ENCODE data around the gene POLR1C.
"Not testable (repeated sequence)": the region's sequence is repeated elsewhere in the genome, so short reads cannot be mapped to it uniquely, and the experiment has no call there.

POLR1C gene

DNA sequence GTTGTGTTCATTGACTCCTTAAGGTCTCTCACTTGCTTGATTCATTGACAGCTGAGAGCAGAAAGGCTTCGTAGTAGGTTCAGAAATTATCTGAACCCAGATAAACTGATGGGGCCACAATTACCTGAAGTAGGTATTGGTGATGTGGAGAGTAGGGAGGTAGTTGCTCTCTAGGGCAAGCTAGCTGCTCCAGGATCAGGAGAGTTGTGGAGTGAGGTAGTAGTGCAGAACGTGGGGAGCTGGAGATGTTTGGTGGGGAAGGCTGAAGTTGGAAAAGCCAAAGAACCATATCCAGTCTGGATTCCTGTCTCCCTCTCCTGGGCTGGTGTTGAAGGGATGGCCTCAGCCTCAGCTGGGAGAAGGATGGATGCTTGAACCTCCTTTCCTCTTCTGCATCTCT lies 23.7 kb upstream of the POLR1C start:
- no peak for DNase-seq (ENCODE audit: low read depth in 3 of 3)

DNA sequence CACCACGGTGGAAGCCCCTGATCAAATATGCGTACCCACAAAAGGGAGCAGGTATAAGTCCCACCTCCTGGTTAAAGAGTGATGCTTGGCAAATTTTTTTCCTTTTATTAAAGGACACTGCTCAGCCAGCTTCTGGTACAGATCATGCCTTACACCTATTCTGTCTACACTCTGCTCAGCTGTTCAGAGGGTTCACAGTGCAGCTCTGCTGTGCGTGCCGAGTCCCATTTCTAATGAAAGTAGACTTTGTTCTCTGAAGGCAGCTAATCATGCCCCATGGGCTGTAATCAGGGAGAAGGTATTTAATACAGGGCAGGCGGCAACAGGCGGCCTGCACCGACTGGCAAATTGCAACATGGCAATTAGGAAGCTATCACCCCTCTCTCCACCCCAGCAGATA lies 23.1 kb upstream of the POLR1C start:
- no peak for DNase-seq (ENCODE audit: low read depth in 3 of 3)

DNA sequence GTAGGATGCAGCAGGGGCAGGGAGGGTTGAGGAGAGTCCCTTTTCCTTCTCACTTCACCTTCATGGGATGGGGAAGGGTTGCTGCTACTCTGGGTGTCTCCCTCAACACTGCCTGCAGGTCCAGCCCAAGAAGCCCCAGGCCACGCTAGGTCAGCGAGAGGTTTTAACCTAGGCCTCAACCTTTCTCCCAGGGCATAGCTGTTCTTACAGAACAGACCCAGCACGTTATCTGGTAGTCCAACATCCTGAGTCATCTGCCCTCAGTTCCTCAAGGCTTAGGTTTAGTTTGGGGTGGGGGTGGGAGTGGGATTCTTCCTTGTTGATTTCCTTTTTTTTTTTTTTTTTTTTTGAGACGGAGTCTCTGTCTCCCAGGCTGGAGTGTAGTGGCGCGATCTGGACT lies 22.6 kb upstream of the POLR1C start:
- no peak for DNase-seq (ENCODE audit: low read depth in 3 of 3)

DNA sequence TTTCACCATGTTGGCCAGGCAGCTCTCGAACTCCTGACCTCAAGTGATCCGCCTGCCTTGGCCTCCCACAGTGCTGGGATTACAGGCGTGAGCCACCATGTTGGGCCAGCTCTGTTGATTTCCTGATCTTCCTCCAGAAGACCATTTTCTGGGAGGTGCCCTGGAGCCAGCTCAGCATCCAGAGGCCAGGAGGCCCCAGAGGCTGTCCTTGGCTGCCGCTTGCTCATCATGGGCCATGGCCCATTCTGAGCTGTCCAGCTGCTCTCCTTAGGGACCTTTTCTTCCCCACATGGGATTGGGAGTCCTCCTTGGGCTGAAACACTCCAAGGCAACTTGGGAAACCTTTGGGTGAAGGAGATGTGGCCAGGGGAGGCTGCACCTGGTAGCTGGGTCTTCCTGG lies 22.1 kb upstream of the POLR1C start:
- no peak for DNase-seq (ENCODE audit: low read depth in 3 of 3)

DNA sequence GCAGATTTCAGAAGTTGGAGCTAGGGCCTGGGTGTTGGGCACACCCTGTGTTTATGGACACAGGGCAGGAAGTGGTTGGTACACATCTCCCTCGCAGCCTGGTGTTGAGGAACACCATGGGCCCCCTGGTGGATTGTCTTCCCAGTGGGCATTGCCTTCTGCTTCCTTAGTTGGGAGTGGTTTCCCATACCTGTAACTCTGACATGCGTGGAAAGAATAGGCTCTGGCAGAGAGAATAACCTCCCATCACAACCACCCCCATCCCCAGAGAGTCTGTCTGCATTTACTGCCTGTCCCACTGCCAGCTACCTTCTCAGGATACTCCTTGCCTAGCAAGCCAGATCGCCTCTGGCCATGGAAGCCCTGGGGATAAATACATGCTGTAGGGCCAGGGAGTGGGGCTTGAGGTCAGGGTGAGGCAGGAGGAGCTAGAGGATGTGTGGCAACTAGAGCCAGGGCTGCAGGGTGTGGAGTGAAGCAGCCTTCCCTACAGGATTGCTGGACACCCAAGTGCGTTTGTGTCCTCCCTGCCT lies 21.4 kb upstream of the POLR1C start:
- DNase-seq (ENCODE audit: low read depth in 3 of 3), result no peak

DNA sequence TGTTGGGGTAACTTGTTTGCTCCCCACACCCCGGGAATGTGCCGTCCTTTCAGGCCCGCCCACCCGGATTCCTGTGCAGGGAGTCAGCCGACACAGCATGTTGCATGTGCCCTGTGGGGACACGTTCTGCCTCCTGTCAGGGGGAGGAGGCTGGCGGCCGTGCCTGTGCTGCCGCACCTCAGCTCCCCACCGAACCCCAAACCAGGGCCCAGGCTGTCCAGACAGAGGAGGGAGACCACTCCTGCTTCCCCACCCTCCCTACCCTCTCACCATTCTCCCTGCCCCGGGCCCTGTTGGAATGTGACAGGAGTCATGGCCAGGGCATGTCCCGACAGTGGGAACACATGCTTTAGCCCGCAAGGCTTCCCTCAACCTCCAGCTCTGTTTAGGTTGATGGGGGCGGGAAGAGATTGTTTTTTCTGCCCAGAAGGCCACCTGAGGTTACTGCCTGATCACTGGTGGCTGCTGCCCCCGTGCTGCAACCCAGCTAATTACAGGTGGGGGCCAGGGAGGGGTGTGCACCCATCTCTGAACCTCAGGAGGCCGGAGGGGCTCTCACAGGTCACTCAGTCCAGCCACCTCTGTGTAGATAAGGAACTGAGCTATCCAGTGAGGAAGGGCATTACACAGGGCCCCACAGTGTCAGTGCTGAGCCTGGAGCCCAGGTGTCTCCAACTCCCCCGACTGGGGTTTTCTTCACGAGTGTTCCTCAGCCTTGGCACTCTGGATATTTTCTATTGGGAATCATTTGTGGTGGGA lies 20.3 kb upstream of the POLR1C start:
- no peak for DNase-seq (ENCODE audit: low read depth in 3 of 3)

DNA sequence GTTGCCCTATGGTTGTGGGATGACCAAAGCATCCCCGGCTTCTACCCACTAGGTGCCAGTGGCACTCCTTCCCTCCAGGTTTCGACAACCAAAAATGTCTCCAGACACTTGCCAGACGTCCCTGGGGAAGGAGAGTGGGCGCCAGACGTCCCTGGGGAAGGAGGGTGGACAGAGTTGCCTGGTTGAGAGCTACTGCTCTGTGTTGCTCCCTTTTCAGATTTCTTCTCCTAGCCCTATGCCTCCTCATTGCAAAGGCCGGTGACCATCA lies 19.8 kb upstream of the POLR1C start:
- DNase-seq (ENCODE audit: low read depth in 3 of 3), result no peak

DNA sequence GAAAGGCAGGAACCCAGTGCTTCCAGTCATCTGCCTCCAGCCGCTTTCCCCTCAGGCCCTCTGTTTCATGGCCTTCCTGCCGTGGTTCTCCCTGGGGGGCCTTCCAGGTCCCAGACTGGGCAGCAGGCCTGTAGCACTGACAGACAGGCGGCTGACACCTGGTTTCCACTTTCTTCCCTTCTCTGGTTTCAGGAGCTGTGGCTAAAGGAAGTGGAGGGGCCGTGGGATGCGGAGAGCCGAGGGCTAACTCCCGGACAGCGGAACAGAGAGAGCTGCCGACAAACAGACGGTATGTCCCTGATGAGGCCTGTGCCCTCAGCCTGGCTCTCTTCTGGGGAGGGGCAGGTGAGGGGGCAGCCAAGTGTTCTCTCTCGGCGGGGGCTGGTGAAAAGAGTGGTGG lies 19.2 kb upstream of the POLR1C start:
- DNase-seq (ENCODE audit: low read depth in 3 of 3), result no peak

DNA sequence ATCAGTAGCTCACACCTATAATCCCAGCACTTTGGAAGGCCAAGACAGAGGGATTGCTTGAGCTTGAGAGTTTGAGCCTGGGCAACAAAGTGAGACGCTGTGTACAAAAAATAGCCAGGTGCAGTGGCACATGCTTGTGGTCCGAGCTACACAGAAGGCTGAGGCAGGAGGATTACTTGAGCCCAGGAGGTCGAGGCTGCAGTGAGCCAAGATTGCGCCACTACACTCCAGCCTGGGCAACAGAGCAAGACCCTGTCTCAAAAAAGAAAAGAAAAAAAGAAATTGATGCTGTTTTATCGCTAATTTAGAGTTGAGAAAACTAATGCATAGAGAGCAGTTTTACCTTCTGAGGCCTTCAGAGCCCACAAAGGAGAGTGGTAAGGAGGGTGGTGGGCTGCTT lies 18.6 kb upstream of the POLR1C start:
- DNase-seq (ENCODE audit: low read depth in 3 of 3), result not testable (repeated sequence)

DNA sequence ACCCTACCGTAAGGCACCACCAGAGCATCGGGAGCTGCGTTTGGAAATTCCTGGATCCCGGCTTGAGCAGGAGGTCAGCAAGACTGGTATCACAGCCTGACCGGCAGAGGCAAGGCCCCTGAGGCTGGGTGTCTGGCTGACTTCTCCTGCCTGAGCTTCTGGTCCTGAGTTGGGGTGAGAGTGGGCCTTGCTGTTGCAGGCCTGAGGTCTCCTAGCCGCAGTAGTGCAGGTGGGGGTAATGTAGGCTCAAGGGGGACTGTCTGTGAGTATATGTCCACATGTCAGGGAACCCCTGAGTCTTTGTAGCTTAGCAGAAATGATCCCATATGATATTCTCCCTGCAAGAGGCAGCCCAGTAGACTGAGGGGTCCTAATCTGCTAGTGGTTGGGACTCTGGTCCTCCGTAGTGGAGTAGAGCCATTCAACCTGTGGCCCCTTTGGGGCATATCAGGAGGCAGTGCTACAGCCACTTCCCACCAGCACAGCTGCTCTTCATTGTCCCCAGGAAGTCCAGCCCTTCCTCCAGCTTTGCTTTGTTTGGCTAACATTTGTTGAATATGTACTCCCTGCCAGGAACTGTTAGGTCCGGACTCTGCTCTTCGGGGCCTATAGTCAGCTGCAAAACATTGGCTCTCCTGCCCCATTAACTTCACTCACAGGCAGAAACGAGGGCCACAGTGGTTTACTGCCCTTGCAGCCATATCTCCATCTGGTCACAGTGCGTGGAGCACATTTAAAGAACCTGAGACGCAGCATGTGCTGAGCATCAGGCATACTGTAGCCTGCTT lies 17.7 kb upstream of the POLR1C start:
- no peak for DNase-seq (ENCODE audit: low read depth in 3 of 3)

DNA sequence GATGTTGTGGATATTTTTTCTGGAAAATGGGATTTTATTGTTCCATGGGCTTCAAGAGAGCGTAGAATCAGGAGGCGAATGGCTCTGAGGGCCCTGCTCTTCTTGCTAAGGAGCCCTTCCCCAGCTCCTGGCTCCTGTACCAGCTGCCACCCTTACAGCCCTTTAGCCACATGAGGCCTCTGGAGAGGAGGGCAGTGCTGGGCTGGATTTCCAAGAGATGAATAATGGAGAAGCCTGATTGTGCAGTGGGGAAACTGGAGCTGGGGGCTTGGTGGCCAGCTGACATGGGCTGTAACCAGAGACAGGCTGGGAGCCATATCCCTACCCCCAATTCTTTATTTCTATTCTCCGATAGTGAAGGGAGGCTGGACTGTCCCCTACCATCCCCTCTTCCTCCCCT lies 16.0 kb upstream of the POLR1C start:
- DNase-seq (ENCODE audit: low read depth in 3 of 3), result no peak

DNA sequence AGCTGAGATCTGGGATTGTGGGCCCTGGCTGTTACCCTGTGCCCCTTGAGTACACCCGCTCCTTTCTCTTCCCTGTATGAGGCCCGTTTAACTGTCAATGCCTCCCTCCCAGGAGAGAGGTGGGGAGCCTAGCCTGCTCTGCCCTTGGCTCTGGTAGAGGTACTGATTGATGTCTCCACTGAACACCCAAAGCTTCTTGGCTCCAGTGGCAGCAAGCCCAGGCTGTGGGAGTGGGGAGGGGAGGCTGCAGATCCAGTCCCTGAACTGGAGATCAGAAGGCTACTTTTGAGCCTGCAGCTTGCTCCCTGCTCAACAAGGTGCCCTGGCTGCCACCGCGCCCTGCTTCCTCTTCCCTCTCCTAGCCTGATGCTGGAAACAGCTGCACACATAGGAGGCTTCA lies 14.2 kb upstream of the POLR1C start:
- DNase-seq (ENCODE audit: low read depth in 3 of 3), result no peak

DNA sequence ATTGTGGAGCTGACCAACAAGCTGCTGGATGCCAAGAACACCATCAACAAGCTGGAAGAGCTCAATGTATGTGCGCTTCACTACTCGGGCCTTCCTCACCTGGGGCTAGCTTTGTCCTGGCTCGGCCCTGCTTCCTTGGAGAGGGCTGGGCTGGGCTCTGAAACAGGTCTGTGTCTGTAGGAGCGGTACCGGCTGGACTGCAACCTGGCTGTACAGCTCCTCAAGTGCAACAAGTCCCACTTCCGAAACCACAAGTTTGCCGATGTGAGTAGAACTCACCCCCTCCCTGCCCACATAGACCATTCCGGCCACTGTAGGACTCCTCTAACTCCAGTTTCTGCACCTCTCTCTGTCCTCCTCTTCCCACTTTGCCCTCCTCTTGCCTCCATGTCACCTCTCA lies 13.4 kb upstream of the POLR1C start:
- DNase-seq (ENCODE audit: low read depth in 3 of 3), result no peak

DNA sequence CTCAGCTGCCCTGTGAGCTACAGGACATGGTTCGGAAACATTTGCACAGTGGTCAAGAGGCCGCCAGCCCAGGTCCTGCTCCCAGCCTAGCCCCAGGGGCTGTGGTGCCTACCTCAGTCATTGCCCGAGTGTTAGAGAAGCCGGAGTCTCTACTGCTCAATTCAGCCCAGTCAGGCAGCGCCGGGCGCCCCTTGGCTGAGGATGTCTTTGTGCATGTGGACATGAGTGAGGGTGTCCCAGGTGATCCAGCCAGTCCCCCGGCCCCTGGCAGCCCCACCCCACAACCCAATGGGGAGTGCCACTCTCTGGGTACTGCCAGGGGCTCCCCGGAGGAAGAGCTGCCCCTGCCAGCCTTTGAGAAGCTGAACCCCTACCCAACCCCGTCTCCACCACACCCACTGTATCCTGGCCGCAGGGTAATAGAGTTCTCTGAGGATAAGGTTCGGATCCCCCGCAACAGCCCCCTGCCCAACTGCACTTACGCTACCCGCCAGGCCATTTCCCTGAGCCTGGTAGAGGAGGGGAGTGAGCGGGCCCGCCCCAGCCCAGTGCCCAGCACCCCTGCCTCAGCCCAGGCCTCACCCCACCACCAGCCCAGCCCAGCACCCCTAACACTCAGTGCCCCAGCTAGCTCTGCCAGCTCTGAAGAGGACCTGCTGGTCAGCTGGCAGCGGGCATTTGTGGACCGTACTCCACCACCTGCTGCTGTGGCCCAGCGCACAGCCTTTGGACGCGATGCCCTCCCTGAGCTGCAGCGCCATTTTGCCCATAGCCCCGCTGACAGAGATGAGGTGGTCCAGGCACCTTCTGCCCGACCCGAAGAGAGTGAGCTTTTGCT lies 11.9 kb upstream of the POLR1C start:
- no peak for DNase-seq (ENCODE audit: low read depth in 3 of 3)

DNA sequence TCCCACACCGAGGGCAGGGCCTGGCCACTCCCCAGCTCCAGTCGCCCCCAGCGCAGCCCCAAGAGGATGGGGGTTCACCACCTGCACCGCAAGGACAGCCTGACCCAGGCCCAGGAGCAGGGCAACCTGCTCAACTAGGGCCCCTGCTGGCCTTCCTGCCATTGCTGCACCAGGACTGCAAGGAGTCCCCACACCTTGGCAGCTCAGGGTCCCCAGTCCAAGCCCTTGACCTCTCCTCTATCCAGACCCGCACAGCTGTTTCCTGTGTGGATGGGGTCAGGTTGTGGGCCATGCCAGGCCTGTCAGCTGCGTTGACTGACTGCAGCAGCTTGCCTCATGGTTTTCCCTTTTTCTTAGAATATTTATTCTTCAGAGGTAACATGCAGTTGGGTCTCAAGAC lies 11.2 kb upstream of the POLR1C start:
- no peak for DNase-seq (ENCODE audit: low read depth in 3 of 3)

DNA sequence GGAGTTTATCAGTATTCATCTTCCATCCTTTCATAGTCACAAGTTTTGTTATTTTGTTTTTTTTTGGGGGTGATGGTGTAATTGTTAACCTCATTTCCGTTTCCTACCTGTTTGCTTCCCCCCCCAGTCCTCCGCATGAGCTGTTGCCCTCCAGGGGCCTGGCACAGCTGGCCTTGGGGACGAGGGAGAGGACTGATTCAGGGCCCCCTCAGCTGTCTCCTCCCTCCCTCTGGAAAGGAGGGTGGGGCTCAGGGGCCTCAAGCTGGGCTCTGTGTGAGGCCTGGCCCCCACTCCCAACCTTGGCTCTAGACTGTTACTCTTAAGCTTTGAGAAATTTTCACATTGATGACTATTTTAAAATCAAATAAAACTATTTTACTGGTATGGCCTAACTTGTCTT lies 10.7 kb upstream of the POLR1C start:
- DNase-seq (ENCODE audit: low read depth in 3 of 3), result no peak

DNA sequence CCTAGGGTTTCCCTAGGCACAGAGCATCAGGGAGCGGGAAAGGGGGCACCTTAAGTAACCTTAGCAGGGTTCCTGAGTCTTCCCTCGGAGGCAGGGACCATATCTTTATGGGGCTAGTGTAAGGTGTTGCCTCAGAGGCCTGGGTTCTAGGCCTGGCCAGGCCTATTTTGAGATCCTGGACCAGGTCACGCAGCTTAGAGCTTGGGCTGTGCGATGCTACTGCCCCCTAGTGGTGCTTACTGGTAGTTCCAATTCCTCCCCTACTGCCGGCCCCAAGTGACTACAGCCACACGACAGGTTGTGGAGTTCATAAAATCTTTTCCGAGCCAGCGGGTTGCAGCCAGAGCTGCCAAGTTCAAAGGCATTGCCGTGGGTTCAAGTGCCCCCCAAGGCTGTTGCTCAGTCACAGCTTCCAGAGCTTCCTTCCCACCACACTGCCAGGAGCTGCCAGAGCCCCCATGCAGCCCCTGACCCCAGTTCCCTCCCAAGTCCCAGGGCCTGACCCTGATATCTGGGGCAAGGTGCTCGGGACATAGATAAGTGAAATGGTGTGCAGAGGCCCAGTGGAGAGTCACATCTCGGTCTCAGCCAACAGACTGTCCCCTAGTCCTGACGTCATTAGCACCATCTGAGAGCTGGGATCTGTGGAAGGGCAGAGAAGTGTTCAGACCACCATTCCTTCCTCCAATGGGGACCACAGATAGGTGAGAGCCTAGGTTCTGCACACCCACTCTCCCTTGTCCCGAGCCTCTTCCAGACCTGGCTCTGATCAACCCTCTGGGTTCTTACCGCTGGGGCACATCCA lies 10.0 kb upstream of the POLR1C start:
- peak; percentile 50 to 71 (median 59) for DNase-seq (ENCODE audit: low read depth in 3 of 3)

DNA sequence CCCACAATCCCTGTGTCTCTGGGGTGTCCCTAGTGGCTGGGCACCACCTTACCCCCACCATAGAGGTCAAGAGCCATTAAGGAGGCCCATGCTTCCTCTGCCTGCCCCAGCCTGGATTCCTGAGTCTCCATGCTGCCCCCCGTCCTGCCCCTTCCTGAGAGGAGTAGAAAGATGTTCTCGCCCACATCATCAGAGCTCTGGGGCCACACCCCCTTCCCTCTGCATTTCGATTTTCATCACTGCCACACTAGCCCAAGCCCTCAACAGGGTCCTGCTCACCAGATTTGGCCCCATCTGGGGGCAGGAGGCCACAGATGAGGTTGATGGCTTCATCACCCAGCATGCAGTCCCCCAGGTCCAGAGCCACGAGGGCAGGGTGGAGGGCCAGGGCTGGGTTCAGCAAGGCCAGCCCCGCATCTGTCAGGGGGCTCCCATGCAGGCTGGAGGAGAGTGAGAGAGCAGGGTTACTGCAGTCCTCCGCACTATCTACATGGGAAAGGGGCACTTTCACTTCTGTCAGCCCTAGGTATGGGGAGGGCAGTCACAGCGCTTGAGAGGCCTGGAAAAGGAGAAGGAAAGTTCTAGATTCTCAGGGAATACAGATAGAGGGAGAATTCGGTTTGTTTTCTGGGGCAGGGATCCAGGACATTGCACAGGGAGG lies 8.3 kb upstream of the POLR1C start:
- no peak for DNase-seq (ENCODE audit: low read depth in 3 of 3)

DNA sequence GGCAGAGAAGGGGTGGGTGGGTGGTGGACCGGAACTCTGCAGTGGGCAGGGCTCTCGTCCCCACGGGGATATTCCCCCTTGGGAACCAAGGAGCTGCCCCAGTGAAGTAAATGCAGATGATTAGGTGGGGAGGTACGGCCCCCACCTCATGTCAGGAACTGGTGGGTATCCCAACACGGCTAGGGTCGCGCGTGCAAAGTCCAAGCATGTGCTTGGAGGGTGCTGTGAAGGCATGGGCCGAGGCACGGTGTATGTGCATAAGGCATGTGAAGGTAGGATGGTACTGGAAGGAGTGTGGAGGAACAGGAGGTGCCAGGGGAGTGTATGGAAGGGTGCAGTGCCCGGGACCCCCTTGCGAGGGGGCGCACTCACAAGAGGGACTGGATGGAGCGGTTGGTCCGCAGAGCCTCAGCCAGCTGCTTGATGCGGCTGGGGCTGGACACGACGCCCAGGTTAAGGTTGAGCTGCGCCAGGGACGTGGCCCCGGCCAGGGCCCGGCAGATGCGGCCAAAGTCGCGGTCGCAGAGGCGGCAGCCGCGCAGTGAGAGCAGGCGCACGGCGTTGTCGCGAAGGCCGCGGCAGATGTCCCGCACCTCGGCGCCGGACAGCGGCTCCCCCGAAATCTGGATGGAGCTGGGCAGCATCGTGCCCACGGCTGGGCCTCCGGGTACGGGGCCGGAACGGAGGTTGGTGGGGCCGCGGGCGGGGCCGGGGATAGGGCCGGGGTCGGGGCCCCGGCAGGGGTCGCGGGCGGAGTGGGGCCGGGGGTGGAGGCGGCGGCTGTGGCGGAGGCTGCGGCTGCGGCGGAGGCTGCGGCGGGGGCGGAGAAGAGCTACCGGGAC lies 7.5 kb upstream of the POLR1C start:
- no peak for DNase-seq (ENCODE audit: low read depth in 3 of 3)
